Measurements from ENCODE around the gene EMP2.
"Not testable (repeated sequence)": the region's sequence is repeated elsewhere in the genome, so short reads cannot be mapped to it uniquely, and the experiment has no call there.

The EMP2 gene

GRCh38 chr16:10562361-10562899, 18.0 kb downstream of the EMP2 start:
- Histone ChIP-seq H3K36me3 (ENCODE audit: low read length) (no peaks in the 10 kb centered on the region), H4K20me1 (ENCODE audit: low read depth, low read length) (no peaks in the 10 kb centered on the region), H3F3A (ENCODE audit: insufficient read depth) (no peaks in the 10 kb centered on the region), H3K79me2 (ENCODE audit: insufficient read depth, low read length) (no peaks in the 10 kb centered on the region), H3K9me2 (replicated peaks; ENCODE audit: insufficient read depth, low read length) (no peaks in the 10 kb centered on the region), H3K9me3 (ENCODE audit: insufficient read depth, low read length) (no peaks in the 10 kb centered on the region), H3K27ac (ENCODE audit: low read depth, low read length) (no peak overlapping the region), H3K27me3 (ENCODE audit: low read length) (no peaks in the 10 kb centered on the region), H3K9ac (ENCODE audit: low read length) (no peak overlapping the region), H3K4me3 (ENCODE audit: insufficient read depth, low read length, poor library complexity, severe bottlenecking) (no peak overlapping the region), H3K4me2 (ENCODE audit: low read depth, low read length, poor library complexity, severe bottlenecking) (no peak overlapping the region), H2AFZ (ENCODE audit: low read depth, low read length, severe bottlenecking) (no peak overlapping the region)
- TF ChIP-seq CTCF (IDR thresholded peaks at IDR 0.05; ENCODE audit: insufficient read depth, low read length, poor library complexity, severe bottlenecking) = no peak
- TF ChIP-seq EZH2phosphoT487 (conservative IDR thresholded peaks at IDR 0.05; ENCODE audit: low read length) = no peak

- no peaks in the 10 kb centered on the region for H3F3A ChIP-seq (ENCODE audit: insufficient read depth)
- no peak overlapping the region for H3K9ac ChIP-seq (ENCODE audit: low read length)
- H3K4me3 ChIP-seq (ENCODE audit: insufficient read depth, low read length, poor library complexity, severe bottlenecking) = no peak overlapping the region
- no peak overlapping the region for H3K27ac ChIP-seq (ENCODE audit: low read depth, low read length)
- no peak for TF ChIP-seq EZH2phosphoT487 (conservative IDR thresholded peaks at IDR 0.05; ENCODE audit: low read length)
- no peak for TF ChIP-seq CTCF (IDR thresholded peaks at IDR 0.05; ENCODE audit: insufficient read depth, low read length, poor library complexity, severe bottlenecking)
- no peaks in the 10 kb centered on the region for H3K79me2 ChIP-seq (ENCODE audit: insufficient read depth, low read length)
- H2AFZ ChIP-seq (ENCODE audit: low read depth, low read length, severe bottlenecking) = no peak overlapping the region
- H3K27me3 ChIP-seq (ENCODE audit: low read length) = no peaks in the 10 kb centered on the region
- no peaks in the 10 kb centered on the region for H3K36me3 ChIP-seq (ENCODE audit: low read length)
- no peaks in the 10 kb centered on the region for H3K9me2 ChIP-seq (replicated peaks; ENCODE audit: insufficient read depth, low read length)
- no peak overlapping the region for H3K4me2 ChIP-seq (ENCODE audit: low read depth, low read length, poor library complexity, severe bottlenecking)
- no peaks in the 10 kb centered on the region for H3K9me3 ChIP-seq (ENCODE audit: insufficient read depth, low read length)
- H4K20me1 ChIP-seq (ENCODE audit: low read depth, low read length) = no peaks in the 10 kb centered on the region
Observed at GRCh38 chr16:10561425-10561824, 19.0 kb downstream of the EMP2 start.

DNA sequence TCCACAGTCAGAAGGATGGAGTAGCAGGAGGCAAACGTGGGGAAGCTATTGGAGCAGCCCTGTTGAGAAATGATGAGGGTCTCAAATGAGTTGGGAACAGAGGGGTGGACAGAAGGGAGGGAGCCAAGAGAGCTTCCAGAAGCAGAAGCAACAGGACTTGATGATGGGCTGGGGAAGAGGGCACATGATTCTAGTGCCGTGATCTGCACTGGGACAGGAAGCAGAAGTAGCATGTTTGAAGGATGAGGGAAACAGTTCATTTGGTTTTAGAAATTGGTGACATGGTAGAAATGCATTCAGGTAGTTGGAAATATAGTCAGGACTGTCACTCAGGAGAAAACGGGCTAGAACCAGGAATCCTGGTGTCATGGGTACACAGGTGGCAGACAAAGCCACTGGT, 19.4 kb downstream of the EMP2 start:
- H3K9me2 ChIP-seq (replicated peaks; ENCODE audit: insufficient read depth, low read length) = no peaks in the 10 kb centered on the region
- no peak overlapping the region for H3K4me3 ChIP-seq (ENCODE audit: insufficient read depth, low read length, poor library complexity, severe bottlenecking)
- no peaks in the 10 kb centered on the region for H3K79me2 ChIP-seq (ENCODE audit: insufficient read depth, low read length)
- H3F3A ChIP-seq (ENCODE audit: insufficient read depth) = no peaks in the 10 kb centered on the region
- no peak overlapping the region for H3K9ac ChIP-seq (ENCODE audit: low read length)
- TF ChIP-seq CTCF (IDR thresholded peaks at IDR 0.05; ENCODE audit: insufficient read depth, low read length, poor library complexity, severe bottlenecking) (no peak), EZH2phosphoT487 (conservative IDR thresholded peaks at IDR 0.05; ENCODE audit: low read length) (no peak)
- no peaks in the 10 kb centered on the region for H3K9me3 ChIP-seq (ENCODE audit: insufficient read depth, low read length)
- no peak overlapping the region for H2AFZ ChIP-seq (ENCODE audit: low read depth, low read length, severe bottlenecking)
- H3K27me3 ChIP-seq (ENCODE audit: low read length) = no peaks in the 10 kb centered on the region
- no peaks in the 10 kb centered on the region for H4K20me1 ChIP-seq (ENCODE audit: low read depth, low read length)
- no peak overlapping the region for H3K27ac ChIP-seq (ENCODE audit: low read depth, low read length)
- no peak overlapping the region for H3K4me2 ChIP-seq (ENCODE audit: low read depth, low read length, poor library complexity, severe bottlenecking)
- no peaks in the 10 kb centered on the region for H3K36me3 ChIP-seq (ENCODE audit: low read length)

DNA sequence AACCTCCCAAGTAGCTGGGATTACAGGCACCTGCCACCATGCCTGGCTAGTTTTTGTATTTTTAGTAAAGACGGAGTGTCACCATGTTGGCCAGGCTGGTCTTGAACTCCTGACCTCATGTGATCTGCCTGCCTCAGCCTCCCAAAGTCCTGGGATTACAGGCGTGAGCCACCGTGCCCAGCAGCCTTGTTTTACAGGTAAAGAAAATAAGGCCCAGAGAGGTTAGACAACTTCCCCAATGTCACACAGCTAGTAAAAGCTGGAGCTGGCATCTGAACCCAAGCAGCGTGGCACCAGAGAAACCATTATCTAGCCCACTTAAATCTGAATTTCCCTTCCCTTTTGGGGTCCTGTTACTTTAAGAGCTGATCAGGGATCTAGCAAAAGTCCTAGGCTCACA, 20.6 kb downstream of the EMP2 start:
- H3K27me3 ChIP-seq (ENCODE audit: low read length); H3K4me3 ChIP-seq (ENCODE audit: insufficient read depth, low read length, poor library complexity, severe bottlenecking); H3K9me3 ChIP-seq (ENCODE audit: insufficient read depth, low read length); H3K27ac ChIP-seq (ENCODE audit: low read depth, low read length); H3K79me2 ChIP-seq (ENCODE audit: insufficient read depth, low read length); H3K9me2 ChIP-seq (replicated peaks; ENCODE audit: insufficient read depth, low read length); H2AFZ ChIP-seq (ENCODE audit: low read depth, low read length, severe bottlenecking); H3F3A ChIP-seq (ENCODE audit: insufficient read depth); H3K4me2 ChIP-seq (ENCODE audit: low read depth, low read length, poor library complexity, severe bottlenecking); H4K20me1 ChIP-seq (ENCODE audit: low read depth, low read length); H3K36me3 ChIP-seq (ENCODE audit: low read length); H3K9ac ChIP-seq (ENCODE audit: low read length): not testable (repeated sequence)

All from SU-DHL-6 (cell line).